Hematopoietic multipotent progenitor cell treated with erythropoietin and hydrocortisone succinate and interleukin-3 and kit ligand, for 6 days (in vitro differentiated cells): ENCODE data around the gene GET3.

Experiments used
- DNase-seq: peaks from one replicate; pipeline ENCODE4 v3.0.0-alpha.2; 2015

The GET3 gene

GRCh38 chr19:12754465-12755196, 17.3 kb downstream of the GET3 start:
- DNase-seq = no peak

GRCh38 chr19:12756150-12756883, 19.0 kb downstream of the GET3 start:
- DNase-seq = no peak

GRCh38 chr19:12757544-12758274, 20.4 kb downstream of the GET3 start:
- DNase-seq = peak; percentile 73

DNA sequence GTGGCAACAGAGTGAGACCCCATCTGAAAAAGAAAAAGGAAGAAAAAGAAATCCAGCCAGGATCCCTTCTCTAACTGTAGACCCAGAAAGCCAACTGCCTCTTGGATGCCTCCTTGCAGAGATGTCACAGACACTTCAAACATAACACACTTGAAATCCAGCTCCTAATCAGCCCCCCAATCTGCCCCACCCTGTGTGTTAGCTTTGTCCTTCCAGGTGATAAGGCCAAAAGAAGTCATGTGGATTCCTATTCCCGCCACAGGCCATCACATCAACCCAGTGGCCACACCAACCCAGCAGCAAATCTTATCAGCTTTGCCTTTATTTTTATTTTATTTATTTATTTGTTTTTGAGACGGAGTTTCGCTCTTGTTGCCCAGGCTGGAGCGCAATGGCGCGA, 22.4 kb downstream of the GET3 start:
- no peak for DNase-seq

- DNase-seq = no peak
These were observed 25.8 kb downstream of the GET3 start for GRCh38 chr19:12763100-12763499.

DNA sequence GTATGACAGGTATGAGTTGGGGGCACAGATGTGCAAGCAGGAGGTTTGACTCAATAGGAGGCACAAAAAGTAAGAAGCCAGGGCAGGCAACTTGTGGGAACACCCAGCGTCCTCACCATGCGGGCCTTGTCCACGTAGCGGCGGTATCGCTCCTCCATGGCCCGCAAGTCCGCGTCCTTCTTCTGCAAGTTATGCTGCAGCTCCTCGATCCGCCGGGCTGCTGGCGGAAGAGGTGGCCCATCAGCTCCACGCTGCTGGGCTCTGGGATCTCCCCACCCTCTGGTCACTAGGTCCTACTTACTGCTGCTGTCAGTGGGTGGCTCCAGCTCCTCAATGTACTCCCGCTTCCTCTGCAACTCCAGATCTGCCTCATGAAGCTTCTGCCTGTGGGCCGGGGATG, 27.4 kb downstream of the GET3 start:
- no peak for DNase-seq

GRCh38 chr19:12766051-12766521, 28.8 kb downstream of the GET3 start:
- DNase-seq = no peak

DNA sequence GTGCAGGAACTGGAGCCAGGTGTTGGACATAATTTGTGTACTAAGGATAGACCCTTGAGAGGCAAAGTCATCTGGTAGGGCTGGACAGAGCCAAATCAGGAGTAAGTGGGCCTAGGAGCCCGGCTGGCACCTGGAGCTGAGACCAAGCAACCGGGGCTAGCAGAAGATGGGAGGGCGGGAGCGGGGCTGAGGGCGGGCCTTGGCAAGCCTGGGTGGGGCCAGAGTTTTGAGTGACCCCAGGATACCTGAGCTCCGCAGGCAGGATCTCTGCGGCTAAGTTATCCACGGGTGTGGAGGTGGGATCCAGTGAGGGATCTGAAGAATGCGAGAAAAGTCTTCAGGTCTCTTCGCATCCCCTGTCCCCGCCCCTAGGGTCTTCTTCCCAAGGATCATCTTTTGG, 29.9 kb downstream of the GET3 start:
- DNase-seq = no peak

DNA sequence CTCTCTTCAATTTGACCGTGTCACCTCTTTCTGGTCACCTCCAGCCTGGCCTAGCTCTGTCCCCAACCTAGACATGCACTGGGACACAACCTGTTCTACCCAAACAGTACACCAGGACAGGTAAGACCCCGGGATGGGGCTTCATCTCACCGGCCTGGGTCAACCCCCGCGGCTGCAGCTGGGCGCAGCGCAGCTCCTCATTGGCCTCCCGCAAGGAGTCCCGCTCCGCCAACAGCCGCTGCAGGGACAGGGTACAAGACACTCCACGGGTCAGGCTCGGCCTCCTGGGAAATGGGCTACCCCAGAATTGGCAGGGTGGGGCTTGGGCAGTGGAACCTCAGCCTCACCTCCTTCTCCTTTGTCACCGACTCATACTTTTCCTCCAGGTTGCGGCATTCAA, 30.4 kb downstream of the GET3 start:
- no peak for DNase-seq

DNA sequence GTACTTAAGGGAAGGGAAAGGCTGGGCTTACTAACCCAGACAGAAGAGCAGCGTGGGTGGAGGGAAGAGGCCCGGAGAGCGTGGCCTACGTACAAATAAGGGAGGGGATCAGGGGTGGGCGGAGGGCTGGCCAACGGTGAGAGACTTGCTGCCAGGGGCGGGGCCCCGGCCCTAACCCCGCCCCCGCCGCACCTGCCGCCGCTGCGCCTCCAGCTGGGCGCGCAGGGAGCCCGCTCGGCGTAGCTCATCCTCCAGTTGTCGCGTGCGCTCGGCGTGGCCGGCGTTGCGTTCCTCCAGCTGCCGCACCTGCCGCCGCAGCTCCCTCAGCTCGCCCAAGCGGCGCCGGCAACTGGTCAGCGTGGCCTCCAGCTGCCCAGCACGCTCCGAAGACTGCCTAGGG, 32.4 kb downstream of the GET3 start:
- DNase-seq = peak; percentile 47

GRCh38 chr19:12770922-12771321, 33.6 kb downstream of the GET3 start:
- DNase-seq = no peak

DNA sequence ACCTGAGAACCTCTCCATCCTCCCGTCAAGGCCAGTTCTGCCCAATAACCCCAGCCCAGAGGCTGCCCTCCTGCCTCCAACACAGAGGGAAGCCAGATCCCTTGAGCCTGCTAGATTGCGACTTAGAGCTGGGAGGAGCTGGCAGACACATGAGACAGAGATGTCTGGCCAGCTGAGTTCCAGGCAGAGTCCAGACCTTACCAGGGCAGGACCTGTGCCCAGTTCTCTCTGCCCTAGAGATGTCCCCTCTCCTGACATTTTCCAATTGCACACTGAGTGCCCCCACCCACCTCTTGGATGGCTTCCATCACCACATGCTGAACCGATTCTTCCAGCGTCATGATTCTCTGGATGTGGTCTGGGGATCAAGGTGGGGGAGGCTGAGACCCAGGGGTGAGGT, 35.0 kb downstream of the GET3 start:
- no peak for DNase-seq

GRCh38 chr19:12773571-12773970, 36.3 kb downstream of the GET3 start:
- peak; percentile 61 for DNase-seq

DNA sequence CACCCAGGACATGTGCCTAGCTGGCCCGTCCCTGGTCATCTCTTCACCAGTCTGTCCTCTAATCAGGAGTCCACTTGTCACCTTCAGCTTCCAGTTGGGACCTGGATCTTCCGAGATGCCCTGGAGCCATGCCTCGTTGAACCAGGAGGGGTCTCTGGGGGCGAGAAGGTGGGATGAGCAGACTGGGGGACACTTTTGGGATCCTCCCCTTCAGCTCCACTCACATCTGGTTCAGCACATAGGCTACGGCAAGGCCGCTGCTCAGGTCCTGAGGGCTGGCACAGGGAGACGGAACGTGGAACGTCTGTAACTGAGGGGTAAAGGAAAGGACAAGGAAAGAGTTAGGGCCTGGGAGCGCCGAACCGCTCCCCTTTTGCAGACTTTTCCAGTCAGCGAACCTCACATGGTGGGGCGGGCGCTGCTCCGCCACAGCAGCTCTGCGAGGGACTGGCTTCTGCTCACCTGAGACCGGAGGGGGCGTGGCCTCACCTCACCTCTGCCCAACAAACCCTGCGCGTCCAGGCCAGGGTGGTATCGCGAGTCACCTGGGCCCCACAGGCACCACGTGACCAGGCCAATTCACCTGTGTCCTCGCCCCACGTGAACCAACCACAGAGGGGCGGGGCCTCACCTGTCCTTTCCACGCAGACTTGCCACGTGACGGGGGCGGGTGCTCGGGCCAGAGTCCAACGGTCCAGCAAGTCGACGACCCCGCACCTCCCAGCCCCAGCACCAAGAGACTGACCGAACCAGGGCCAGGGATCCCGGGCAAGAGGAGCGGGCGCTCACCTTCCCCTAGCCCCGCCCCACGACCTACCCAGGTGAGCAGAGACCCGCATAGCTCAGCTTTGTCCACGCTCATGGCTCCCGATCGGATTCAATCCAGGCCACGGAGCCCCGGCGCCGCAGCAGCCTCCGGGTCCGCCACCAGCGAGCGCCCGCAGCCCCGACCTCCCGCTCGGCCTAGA, 37.6 kb downstream of the GET3 start, which contains the start of gene HOOK2:
Gene HOOK2, minus strand, starts transcription at position 965 of the 968 bp plus-strand sequence. Its CDS starts 103 bp downstream, at position 862.
- no peak for DNase-seq

DNA sequence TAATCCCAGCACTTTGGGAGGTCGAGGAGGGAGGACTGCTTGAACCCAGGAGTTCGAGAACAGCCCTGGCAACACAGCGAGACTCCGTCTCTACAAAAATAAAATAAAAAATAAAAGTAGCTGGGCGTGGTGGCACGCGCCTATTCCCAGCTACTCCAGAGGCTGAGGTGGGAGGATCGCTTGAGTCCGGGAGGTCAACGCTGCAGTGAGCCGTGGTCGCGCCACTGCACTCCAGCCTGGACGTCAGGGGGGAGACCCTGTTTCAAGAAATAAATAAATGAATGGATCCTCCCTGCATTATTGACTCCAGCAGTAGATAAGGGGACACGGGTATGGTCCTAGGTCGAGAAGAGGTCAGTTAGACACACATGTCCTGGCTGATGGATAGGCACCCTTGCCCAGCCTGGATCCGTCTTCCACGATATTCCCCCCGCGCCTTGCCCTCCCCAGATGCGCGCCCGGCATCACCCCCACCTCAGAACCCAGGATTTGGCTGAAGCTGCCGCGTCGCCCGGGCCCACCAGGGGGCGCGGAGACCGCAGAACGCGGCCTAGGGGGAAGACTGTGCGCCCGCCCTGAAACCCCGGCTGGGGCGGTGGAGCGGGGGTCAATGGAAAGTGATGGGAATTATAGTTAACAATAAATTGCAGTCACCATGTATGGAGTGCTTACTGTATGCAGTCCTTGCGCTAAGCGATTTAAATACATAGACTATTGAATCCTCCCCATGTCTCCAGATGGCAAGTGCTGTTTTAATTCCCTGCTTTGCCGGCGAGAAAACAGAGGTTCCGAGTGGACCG, 40.1 kb downstream of the GET3 start:
- peak; percentile 86 for DNase-seq

DNA sequence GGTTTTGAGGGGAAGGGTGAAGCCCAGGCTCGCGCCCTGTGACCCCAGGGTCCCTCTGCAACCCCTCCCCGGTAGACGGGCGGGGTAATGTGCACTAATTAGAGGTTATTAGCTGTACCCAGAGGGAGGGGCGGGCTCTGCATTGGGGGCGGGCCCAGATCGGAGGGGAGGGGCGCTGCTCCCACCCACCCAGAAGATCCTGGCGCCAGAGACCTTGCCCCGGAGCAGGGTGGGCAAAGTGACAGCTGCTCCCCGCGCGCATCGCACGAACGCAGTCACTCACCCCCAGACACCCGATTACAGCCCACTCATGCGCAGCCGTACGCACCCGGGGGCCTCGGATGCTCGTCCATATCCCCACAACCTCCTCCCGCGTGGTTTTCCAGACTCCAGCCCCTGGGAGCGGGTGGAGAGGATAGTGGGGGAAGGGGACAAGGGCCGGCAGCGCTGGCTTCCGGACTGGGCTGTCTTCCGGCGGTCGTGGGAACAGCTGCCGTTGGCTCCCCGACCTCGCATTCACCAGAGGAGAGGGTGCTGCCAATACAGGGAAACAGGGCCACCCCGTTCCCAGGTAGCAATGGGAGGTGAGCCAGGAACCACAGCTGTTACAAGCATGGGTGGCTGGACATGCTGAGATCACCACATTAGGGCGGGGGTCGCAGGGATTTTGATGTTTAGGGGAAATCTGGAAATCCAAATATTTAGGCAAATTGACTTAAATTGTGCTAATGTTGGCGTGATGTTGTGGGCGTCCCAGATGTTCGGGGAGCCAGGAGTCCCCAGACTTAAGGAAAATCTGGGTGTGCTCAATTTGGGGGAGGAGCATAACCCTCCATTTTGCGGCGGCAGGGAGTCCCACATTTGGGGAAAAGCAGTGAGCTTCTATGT, 41.0 kb downstream of the GET3 start:
- DNase-seq = peak; percentile 71

DNA sequence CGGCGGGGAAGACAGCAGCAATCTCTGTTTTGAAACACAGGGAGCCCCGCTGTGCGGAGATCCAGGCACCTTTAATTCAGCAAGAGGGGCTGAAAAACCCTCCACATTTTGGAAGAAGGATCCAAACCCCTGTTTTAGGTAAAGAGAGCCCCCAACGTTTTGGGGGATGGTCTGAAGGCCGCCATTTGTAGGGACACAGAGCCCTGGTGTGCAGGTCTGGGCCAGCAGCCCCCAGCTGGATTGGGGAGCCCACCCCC, 41.5 kb downstream of the GET3 start:
- DNase-seq = no peak

- DNase-seq = peak; percentile 75
These were observed 42.1 kb downstream of the GET3 start for GRCh38 chr19:12779162-12779993.

DNA sequence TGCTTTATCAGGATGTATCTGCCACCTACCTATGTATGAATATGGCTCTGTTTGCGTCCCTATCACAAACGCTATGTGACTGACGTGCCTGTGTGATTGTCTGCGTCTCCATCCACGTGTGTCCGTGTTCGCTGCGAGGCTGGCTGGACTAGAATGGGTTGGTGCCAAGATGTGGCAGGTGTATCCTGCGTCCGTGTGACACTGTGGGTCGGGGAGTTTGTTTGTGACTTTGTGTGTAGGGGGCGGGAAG, 44.8 kb downstream of the GET3 start:
- DNase-seq = no peak
